Measurements from ENCODE around the gene BMP8B. TPM values are rescaled to one million over a fixed set of nuclear protein-coding genes. Genes with fewer than 3 reads are reported as not detected.

BMP8B gene, protein sequence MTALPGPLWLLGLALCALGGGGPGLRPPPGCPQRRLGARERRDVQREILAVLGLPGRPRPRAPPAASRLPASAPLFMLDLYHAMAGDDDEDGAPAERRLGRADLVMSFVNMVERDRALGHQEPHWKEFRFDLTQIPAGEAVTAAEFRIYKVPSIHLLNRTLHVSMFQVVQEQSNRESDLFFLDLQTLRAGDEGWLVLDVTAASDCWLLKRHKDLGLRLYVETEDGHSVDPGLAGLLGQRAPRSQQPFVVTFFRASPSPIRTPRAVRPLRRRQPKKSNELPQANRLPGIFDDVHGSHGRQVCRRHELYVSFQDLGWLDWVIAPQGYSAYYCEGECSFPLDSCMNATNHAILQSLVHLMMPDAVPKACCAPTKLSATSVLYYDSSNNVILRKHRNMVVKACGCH
- under 1 TPM; 0.16 to 0.79 (median 0.22) TPM for total RNA-seq
- under 1 TPM; 0.07 to 0.23 TPM for polyA plus RNA-seq
- long read RNA-seq, donor 1 = 0 reads
- long read RNA-seq, donor 2, partial matches to known transcripts = 0 of 4 reads
- long read RNA-seq, donor 2, other reads (novel, unspliced or antisense) = 4 of 4 reads
- long read RNA-seq, donor 3 = 0 reads

DNA sequence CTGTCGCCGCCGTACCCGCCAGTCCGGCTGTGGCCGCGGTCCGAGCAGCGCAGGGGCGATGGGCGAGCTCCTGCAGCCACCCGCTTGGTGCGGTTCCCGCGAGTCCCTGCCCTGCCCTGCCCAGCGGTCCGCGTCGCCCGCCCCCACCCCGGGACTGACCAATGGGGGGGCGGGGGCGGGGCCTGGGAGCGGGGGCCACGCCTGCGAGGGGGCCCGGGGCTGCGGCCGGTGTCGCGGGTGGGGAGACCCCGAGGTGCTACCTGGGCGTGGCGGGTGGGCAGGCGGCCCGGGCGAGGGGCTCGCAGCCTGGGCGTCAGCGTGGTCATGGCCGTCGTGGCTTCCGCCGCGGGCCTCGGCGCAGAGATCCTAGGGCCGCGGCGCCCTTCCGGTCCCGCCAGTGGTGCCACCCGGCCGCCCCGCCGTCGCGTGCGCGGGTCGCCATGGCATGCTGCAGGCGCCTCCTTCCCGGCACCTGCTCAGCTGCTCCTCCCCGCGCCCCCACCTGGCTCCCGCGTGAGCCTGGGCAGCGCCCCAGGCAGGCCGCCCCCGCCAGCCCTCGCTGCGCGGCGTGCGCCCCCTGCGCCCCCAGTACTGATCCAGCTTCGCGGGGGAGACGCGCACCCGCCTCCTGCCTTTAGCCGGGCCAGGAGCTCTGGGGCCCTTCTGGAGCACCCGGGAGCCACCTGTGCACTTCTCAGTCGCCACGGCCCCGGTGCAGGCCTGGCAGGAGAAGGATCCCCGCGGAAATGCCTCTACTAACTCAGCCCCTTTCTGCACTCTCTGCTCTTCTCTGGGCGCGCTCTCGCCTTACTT is at the start of gene BMP8B:
Gene BMP8B, minus strand, starts transcription at position 108 of the 813 bp plus-strand sequence. CDS start 380 bp downstream, outside the sequence.
- Histone ChIP-seq H3K4me3 (peak within 1 kb of the TSS in 9 of 10 donors; percentile 26 to 57 (median 42)), H3K36me3 (no peaks in the 10 kb centered on the region), H3K27me3 (peaks cover 11 to 46% (median 32%) of the 10 kb centered on the region in 7 donors), H3K4me1 (peaks cover 0 to 8% (median 0%) of the 10 kb centered on the region in 9 donors), H3K9me3 (no peaks in the 10 kb centered on the region), H3K27ac (peak within 1 kb of the TSS in 1 of 10 donors; percentile 44)
- intact Hi-C loops (cut with DNase I) = no loop called here
- TF ChIP-seq, protein P1, sequence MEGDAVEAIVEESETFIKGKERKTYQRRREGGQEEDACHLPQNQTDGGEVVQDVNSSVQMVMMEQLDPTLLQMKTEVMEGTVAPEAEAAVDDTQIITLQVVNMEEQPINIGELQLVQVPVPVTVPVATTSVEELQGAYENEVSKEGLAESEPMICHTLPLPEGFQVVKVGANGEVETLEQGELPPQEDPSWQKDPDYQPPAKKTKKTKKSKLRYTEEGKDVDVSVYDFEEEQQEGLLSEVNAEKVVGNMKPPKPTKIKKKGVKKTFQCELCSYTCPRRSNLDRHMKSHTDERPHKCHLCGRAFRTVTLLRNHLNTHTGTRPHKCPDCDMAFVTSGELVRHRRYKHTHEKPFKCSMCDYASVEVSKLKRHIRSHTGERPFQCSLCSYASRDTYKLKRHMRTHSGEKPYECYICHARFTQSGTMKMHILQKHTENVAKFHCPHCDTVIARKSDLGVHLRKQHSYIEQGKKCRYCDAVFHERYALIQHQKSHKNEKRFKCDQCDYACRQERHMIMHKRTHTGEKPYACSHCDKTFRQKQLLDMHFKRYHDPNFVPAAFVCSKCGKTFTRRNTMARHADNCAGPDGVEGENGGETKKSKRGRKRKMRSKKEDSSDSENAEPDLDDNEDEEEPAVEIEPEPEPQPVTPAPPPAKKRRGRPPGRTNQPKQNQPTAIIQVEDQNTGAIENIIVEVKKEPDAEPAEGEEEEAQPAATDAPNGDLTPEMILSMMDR (IDR thresholded peaks at IDR 0.05) = no peak
- ATAC-seq (peak in 6 of 8 donors; percentile 44 to 85 (median 53)), DNase-seq (peak; percentile 36 to 58)
- WGBS, 2 donors = 2 to 3% methylated on average over 51 to 84 of the region's 91 CpGs

DNA sequence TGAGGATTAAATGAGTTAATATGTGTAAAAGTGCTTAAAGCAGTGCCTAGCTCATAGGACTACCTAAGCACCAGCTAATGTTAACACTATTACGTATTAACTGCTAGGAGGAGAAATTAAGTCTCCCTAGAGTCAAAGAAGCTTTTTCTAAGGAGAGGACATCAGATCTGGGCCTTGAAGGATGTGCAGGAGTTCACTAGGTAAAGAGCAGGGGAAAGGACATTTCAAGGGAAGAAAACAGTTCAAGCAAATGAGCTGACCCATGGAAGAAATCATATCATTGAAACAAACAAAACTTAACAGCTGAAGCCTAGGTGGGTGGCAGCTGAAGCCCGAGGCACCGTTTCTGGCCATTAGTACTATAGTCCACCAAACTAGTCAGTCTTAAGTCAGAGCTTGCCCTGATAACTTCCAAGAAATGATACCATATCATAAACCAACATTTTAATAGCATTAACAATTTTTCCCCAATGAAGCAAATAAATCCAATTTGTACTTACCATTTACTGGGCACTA is 48.0 kb upstream of the BMP8B start:
- WGBS, 2 donors = 93 to 96% methylated on average over 3 of the region's 3 CpGs
- intact Hi-C loops (cut with DNase I) = no loop called here
- TF ChIP-seq, protein P1 (IDR thresholded peaks at IDR 0.05) = no peak
- H3K4me1 ChIP-seq = peaks cover 0 to 9% (median 0%) of the 10 kb centered on the region in 9 donors
- H3K4me3 ChIP-seq = no peak overlapping the region
- DNase-seq (no peak), ATAC-seq (no peak)
- H3K27me3 ChIP-seq = no peaks in the 10 kb centered on the region
- no peaks in the 10 kb centered on the region for H3K9me3 ChIP-seq
- no peak overlapping the region for H3K27ac ChIP-seq
- peaks cover 0 to 58% (median 24%) of the 10 kb centered on the region in 9 donors for H3K36me3 ChIP-seq

DNA sequence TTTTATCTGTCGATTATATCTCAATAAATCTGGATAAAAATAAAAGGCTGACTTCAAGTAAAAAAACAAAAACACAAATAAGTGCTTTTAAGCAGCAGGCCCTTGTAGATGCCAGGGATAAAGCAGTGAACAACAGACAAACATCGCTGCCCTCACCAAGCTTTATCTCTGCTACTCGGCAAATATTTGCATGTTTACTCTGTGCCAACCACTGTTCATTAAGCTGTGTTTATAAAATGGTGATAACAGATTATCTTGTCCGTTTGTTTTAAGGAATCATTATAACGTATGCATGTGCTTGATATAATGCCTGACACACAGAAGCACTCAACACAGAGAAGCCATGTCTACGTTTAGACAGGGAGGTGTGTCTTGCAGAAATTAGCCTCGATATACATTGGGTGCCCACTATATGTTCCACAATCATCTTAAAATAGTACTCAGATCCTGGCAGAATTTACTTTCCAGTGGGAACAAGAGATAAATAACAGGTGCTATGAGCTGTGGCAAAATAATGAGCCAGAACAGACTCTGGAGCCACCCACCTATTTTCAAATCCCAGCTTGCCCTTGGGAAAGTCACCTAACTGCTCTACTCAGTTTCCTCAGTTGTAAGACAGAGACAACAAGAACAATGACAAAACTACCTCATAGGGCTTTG is 47.4 kb upstream of the BMP8B start:
- TF ChIP-seq, protein P1 (IDR thresholded peaks at IDR 0.05) = no peak
- WGBS, 2 donors = 69 to 76% methylated on average over 7 of the region's 7 CpGs
- Histone ChIP-seq H3K36me3 (peaks cover 0 to 52% (median 19%) of the 10 kb centered on the region in 9 donors), H3K27ac (no peak overlapping the region), H3K4me1 (peaks cover 0 to 9% (median 0%) of the 10 kb centered on the region in 9 donors), H3K9me3 (no peaks in the 10 kb centered on the region), H3K4me3 (no peak overlapping the region), H3K27me3 (no peaks in the 10 kb centered on the region)
- ATAC-seq = no peak
- intact Hi-C loops (cut with DNase I) = no loop called here
- DNase-seq = no peak
